Colonic mucosa (tissue), 4 donors: ENCODE measurements around the gene LRRC3C. TPM values are rescaled to one million over a fixed set of nuclear protein-coding genes. Genes with fewer than 3 reads are reported as not detected.

Source experiments
- DNase-seq: peaks from one replicate; pipeline ENCODE4 v3.0.0-alpha.2; 2020
- H3K27ac ChIP-seq: fragments of 200-600 bp; one replicate; pipeline ENCODE4 v1.8.0; 2021
- H3K27me3 ChIP-seq: fragments of 200-600 bp; one replicate; pipeline ENCODE4 v1.8.0; 2021
- H3K36me3 ChIP-seq: fragments of 200-600 bp; one replicate; pipeline ENCODE4 v1.8.0; 2021
- H3K4me1 ChIP-seq: fragments of 200-600 bp; one replicate; pipeline ENCODE4 v1.8.0; 2021; ENCODE audit warnings: mild to moderate bottlenecking
- H3K4me3 ChIP-seq: fragments of 200-600 bp; one replicate; pipeline ENCODE4 v1.8.0; 2021
- H3K9ac ChIP-seq, 2 donors: one replicate each; pipeline ENCODE4 v1.7.0; 2013; ENCODE audit warnings: control low read depth in 2 of 2, low read depth in 2 of 2, low read length in 2 of 2
- H3K9me3 ChIP-seq: fragments of 200-600 bp; one replicate; pipeline ENCODE4 v1.8.0; 2021
- intact Hi-C: fragments of 100-400 bp; cut with DNase I; formaldehyde crosslinking; loops from one replicate; pipeline ENCODE4 v1.14.1; 2022
- total RNA-seq, 2 donors: library from RNA; stranded (reverse); fragmentation: NEBNext Ultra II Directional in 1 of 2; extraction: Animal tissue kit (Norgen Biotek cat#: 25700) in 1 of 2; gene quantifications; one replicate each; pipeline ENCODE4 v1.2.1, GENCODE V29; 2021
- TF ChIP-seq, protein P1 (sequence below): fragments of 200-600 bp; IDR thresholded peaks from one replicate; pipeline ENCODE4 v1.8.0; 2022; ENCODE audit warnings: antibody characterized with exemption, mild to moderate bottlenecking
- donor health status: healthy.
- donor health status: DM: no; HTN: no; CAD: no.
- donor health status: DM: no; HTN: no; CAD: no.

The LRRC3C gene
- total RNA-seq, 2 donors from 2014 or later: not detected

DNA sequence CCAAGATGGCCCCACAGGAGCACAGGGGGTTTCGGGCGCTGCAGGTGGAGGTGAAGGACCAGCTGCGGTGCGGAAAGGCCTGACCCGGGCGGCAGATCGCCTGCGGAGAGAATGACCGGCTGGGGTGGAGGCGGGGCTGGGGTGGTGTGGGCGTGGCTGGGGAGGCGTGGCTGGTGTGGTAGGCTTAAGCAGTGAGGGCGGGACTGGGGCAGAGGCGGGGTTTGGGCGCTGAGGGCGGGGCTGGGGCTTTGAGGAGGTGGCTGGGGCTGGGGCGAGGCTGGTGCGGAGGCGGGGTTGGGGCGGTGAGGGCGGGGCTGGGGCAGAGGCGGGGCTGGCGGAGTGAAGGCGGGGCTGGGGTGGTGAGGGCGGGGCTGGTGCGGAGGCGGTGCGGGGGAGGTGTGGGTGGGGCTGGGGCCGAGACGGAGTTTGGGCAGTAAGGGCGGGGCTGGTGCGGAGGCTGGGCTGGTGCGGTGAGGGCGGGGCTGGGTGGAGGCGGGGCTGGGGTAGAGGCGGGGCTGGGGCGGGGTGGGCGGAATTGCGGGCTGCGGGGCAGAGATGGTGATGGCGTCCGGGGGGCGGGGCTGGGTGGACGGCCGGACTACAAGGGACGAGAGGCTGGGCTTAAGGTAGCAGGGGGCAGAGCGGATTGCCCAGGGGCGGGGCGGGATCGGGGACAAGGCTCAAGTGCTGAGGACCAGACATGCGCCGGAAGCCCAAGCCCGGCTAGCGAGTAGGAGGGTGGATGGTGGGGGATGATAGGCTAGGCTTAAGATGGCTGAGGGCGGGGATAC is 25.3 kb downstream of the LRRC3C start:
- Histone ChIP-seq H3K27ac (no peak overlapping the region), H3K4me1 (no peaks in the 10 kb centered on the region), H3K9me3 (no peaks in the 10 kb centered on the region), H3K4me3 (peak overlapping the region; percentile 39), H3K9ac (peak overlapping the region; percentile 48 to 79), H3K36me3 (no peaks in the 10 kb centered on the region), H3K27me3 (no peaks in the 10 kb centered on the region)
- DNase-seq: peak; percentile 100
- TF ChIP-seq, protein P1, sequence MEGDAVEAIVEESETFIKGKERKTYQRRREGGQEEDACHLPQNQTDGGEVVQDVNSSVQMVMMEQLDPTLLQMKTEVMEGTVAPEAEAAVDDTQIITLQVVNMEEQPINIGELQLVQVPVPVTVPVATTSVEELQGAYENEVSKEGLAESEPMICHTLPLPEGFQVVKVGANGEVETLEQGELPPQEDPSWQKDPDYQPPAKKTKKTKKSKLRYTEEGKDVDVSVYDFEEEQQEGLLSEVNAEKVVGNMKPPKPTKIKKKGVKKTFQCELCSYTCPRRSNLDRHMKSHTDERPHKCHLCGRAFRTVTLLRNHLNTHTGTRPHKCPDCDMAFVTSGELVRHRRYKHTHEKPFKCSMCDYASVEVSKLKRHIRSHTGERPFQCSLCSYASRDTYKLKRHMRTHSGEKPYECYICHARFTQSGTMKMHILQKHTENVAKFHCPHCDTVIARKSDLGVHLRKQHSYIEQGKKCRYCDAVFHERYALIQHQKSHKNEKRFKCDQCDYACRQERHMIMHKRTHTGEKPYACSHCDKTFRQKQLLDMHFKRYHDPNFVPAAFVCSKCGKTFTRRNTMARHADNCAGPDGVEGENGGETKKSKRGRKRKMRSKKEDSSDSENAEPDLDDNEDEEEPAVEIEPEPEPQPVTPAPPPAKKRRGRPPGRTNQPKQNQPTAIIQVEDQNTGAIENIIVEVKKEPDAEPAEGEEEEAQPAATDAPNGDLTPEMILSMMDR: no peak
- intact Hi-C loops: no loop called here

DNA sequence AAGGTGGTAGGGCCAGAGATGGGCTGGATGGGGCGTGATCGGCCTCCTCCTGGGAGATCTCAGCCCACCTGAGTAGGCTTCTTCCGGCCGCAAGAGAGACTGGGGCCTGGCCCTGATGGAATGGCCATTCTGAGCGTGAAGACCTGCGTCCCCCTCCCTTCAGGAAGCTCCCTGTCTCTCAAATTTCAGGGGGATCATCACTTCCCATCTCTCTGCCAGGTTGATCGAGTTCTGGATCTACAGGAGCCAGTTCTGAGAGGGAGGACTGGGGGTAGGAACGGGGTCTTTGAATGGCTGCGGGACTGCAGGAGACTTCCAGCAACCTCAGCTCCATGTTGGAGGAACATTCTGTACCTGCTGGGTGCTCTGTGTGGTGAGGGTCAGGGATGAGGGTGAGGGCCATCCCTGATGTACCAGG is 25.9 kb downstream of the LRRC3C start:
- DNase-seq: no peak
- TF ChIP-seq, protein P1: no peak
- H3K9ac ChIP-seq: peak overlapping the region in 1 of 2 donors; percentile 3
- H3K36me3 ChIP-seq: no peaks in the 10 kb centered on the region
- intact Hi-C loops: no loop called here
- no peaks in the 10 kb centered on the region for H3K4me1 ChIP-seq
- H3K9me3 ChIP-seq: no peaks in the 10 kb centered on the region
- H3K27ac ChIP-seq: no peak overlapping the region
- H3K27me3 ChIP-seq: no peaks in the 10 kb centered on the region
- peak overlapping the region; percentile 22 for H3K4me3 ChIP-seq

DNA sequence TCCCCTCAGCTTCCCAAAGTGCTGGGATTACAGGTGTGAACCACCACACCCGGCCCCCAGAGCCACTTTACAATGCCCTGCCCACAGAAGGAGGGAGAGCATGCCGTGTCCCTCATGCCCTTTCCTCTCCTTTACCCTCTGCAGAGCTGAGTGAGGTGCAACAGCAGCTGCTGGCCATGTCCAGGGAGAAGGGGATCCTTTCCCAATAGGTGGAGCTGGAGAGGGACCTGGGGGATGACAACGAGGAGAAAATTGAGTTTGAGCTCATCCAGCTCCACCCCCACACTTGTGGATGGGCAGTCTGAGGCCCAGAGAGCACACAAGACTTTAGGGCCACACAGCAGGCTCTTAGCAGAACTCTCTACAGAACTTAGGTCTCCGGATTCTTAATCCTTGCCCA is 27.3 kb downstream of the LRRC3C start:
- TF ChIP-seq, protein P1: no peak
- no peak overlapping the region for H3K27ac ChIP-seq
- no peaks in the 10 kb centered on the region for H3K4me1 ChIP-seq
- no peak overlapping the region for H3K9ac ChIP-seq
- H3K4me3 ChIP-seq: no peak overlapping the region
- no peak for DNase-seq
- intact Hi-C loops: no loop called here
- no peaks in the 10 kb centered on the region for H3K27me3 ChIP-seq
- no peaks in the 10 kb centered on the region for H3K9me3 ChIP-seq
- H3K36me3 ChIP-seq: no peaks in the 10 kb centered on the region

DNA sequence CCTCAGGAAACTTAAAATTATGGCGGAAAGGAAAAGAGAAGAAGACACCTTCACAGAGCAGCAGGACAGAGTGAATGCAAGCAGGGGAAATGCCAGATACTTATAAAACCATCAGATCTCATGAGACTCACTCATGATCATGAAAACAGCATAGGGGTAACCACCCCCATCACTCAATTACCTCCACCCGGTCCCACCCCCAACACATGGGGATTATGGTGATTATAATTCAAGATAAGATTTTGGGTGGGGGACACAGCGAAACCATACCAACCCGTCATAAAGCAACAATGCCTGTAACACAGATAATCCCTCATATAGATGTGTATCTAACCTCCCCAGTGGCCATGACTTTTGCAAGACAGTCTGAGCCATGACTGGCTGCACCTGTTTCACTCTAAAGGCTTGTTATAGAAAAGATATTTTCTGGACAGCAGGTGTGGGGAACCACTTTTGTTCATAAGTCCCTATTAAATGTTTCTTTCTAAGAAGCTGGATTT is 28.2 kb downstream of the LRRC3C start:
- H3K9ac ChIP-seq: no peak overlapping the region
- H3K4me1 ChIP-seq: no peaks in the 10 kb centered on the region
- DNase-seq: no peak
- no peak overlapping the region for H3K4me3 ChIP-seq
- intact Hi-C loops: no loop called here
- no peak overlapping the region for H3K27ac ChIP-seq
- no peaks in the 10 kb centered on the region for H3K27me3 ChIP-seq
- no peaks in the 10 kb centered on the region for H3K9me3 ChIP-seq
- TF ChIP-seq, protein P1: no peak
- no peaks in the 10 kb centered on the region for H3K36me3 ChIP-seq

DNA sequence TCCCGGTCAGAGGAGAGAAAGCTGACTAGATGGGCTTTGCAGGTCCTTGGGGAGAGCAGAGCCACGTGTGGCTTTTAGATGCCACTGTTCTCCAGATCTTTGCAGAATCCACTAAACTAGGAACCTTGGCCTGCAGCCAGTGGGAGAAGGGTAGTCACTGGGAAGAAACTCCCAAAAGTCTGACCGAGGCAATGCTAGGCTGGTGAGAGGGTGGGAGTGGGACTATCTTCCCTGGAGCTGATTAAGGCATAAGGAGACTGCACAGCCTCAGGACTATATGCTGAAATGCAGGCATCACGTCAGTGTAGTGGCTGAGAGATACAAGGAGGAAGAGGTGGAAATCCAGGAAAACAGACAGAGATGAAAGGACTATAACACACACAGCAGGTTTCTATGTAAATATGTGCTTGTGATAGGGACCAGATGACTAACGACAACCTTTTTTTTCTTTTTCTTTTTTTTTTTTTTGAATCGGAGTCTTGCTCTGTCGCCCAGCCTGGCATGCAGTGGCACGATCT is 33.1 kb downstream of the LRRC3C start:
- Histone ChIP-seq H3K9me3 (no peaks in the 10 kb centered on the region), H3K36me3 (no peaks in the 10 kb centered on the region), H3K4me1 (no peaks in the 10 kb centered on the region), H3K27ac (peak overlapping the region; percentile 62), H3K4me3 (no peak overlapping the region), H3K9ac (peak overlapping the region in 1 of 2 donors; percentile 55), H3K27me3 (no peaks in the 10 kb centered on the region)
- intact Hi-C loops: no loop called here
- TF ChIP-seq, protein P1: no peak
- peak; percentile 47 for DNase-seq
